OCI-LY7 (cell line): ENCODE results near the gene TIMM50. TPM values are rescaled to one million over a fixed set of nuclear protein-coding genes. Genes with fewer than 3 reads are reported as not detected.
A peak's percentile ranks its signal among the peaks of the same experiment; 100 is the strongest.

Experiments
- BruUV-seq: library from RNA; stranded (reverse); fragments of 400-500 nt; replicated peaks from 2 replicates; lab custom pipeline; 2021; lab: Mats Ljungman, UMichigan
- CTCF ChIA-PET: fragments of 300-600 bp; sonication (Branson Sonifier 250); formaldehyde crosslinking; loops from one replicate; lab custom pipeline; 2022; ENCODE audit warnings: antibody characterized with exemption; ENCODE audit not compliant: unreplicated experiment; lab: Charles Lee
- POLR2A ChIA-PET: fragments of 300-600 bp; sonication (Branson Sonifier 250); formaldehyde crosslinking; loops from one replicate; lab custom pipeline; 2022; ENCODE audit warnings: antibody characterized with exemption; lab: Charles Lee
- DNase-seq: peaks from one replicate; pipeline ENCODE4 v3.0.0-alpha.2; 2015; ENCODE audit warnings: low spot score
- H2AFZ ChIP-seq: fragments of 200-600 bp; sonication (generic), shearing (Covaris generic); 2 replicates; pipeline ENCODE4 v1.6.1; 2014; ENCODE audit warnings: mild to moderate bottlenecking, antibody characterized with exemption, low read length, moderate library complexity
- H3K27ac ChIP-seq: fragments of 200-600 bp; sonication (generic); 2 replicates; pipeline ENCODE4 v1.5.1; 2014; ENCODE audit warnings: mixed run types, low read depth, mild to moderate bottlenecking, moderate library complexity, low read length, inconsistent platforms; ENCODE audit not compliant: poor library complexity, severe bottlenecking
- H3K36me3 ChIP-seq: fragments of 200-600 bp; sonication (generic); 2 replicates; pipeline ENCODE4 v1.6.1; 2014; ENCODE audit warnings: mild to moderate bottlenecking, antibody characterized with exemption, low read length, moderate library complexity, mixed read lengths; ENCODE audit not compliant: insufficient read depth
- H3K4me1 ChIP-seq: fragments of 200-600 bp; sonication (generic); 2 replicates; pipeline ENCODE4 v1.5.1; 2014; ENCODE audit warnings: mild to moderate bottlenecking, low read length; ENCODE audit not compliant: insufficient read depth, poor library complexity, severe bottlenecking
- H3K4me2 ChIP-seq: fragments of 200-600 bp; sonication (generic); 2 replicates; pipeline ENCODE4 v1.6.1; 2014; ENCODE audit warnings: mild to moderate bottlenecking, low read length
- H3K4me3 ChIP-seq: fragments of 200-600 bp; sonication (generic); 2 replicates; pipeline ENCODE4 v1.5.1; 2014; ENCODE audit warnings: mild to moderate bottlenecking, low read depth, low read length; ENCODE audit not compliant: poor library complexity, severe bottlenecking
- H3K79me2 ChIP-seq: fragments of 200-600 bp; sonication (generic); 2 replicates; pipeline ENCODE4 v1.6.1; 2016; ENCODE audit warnings: low read depth, mild to moderate bottlenecking, low read length, moderate library complexity, mixed read lengths; ENCODE audit not compliant: insufficient read depth
- H3K9me2 ChIP-seq: fragments of 200-600 bp; sonication (generic); 2 replicates; pipeline ENCODE4 v1.6.1; 2016; ENCODE audit warnings: mild to moderate bottlenecking, low read length, mixed read lengths; ENCODE audit not compliant: insufficient read depth
- H3K9me3 ChIP-seq: fragments of 200-600 bp; sonication (generic); 2 replicates; pipeline ENCODE4 v1.6.1; 2014; ENCODE audit warnings: mild to moderate bottlenecking, mixed run types, low read length, mixed read lengths
- H4K20me1 ChIP-seq: fragments of 200-600 bp; sonication (generic); 2 replicates; pipeline ENCODE4 v1.6.1; 2014; ENCODE audit warnings: mild to moderate bottlenecking, antibody characterized with exemption, low read length, moderate library complexity, mixed read lengths; ENCODE audit not compliant: insufficient read depth
- EZH2phosphoT487 ChIP-seq: fragments of 200-600 bp; sonication (generic); IDR thresholded peaks from 2 replicates; pipeline ENCODE4 v1.6.1; 2018; ENCODE audit warnings: low read depth, borderline replicate concordance, mild to moderate bottlenecking, mixed run types, antibody characterized with exemption, low read length, moderate library complexity, mixed read lengths
- intact Hi-C: fragments of 100-400 bp; cut with micrococcal nuclease; formaldehyde crosslinking; loops from one replicate; pipeline ENCODE4 v1.10.0; 2022; ENCODE audit not compliant: unreplicated experiment
- total RNA-seq, 2 experiments: library from RNA; depleted of rRNA in 1 of 2; stranded (reverse); fragments of >200 nt in 1 of 2; shearing (Covaris generic) in 1 of 2; gene quantifications; 2 replicates each; pipeline ENCODE4 v1.2.3, GENCODE V29; 2014 to 2022
- TF ChIP-seq, protein P1 (sequence below): fragments of 200-600 bp; sonication (generic); conservative IDR thresholded peaks from 2 replicates; pipeline ENCODE4 v1.5.1; 2014; ENCODE audit warnings: mild to moderate bottlenecking, antibody characterized with exemption, low read length, moderate library complexity, mixed read lengths

Gene TIMM50
- total RNA-seq, 2 experiments from 2014 or later: 93.2 to 98.1 TPM

DNA sequence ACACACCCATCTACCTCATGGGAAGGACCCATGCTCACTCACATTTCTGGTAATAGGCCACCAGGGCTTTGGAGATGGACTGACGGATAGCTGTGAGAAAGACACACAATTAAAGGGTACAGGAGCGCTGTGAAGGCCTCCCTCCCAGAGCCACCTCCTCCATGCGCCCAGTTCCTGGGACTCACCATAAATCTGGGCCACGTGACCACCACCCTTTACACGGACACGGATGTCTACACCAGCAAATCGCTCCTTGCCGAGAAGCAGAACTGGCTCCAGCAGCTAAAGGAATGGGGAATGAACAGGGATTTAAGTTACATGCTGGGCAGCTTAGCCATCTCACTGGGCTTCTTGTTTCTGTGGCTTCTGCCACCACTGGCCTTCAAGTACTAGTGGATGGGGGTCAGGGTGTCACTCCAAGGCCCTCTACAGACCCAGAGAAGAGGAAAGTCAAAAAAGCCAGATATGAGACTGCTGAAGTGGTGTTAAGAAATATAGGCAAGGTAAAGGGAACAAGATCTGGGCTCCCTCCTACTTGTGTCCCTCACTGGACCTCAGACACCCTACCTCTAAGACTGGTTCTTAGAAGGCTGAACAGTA lies 47.1 kb upstream of the TIMM50 start:
- ChIA-PET CTCF (interaction anchor here (0.5 kb wide), 1 partner anchor 503 kb away, joined by 3 read pairs; the partner anchor contains the start of genes MRPS12 and SARS2), POLR2A (interaction anchor here (0.6 kb wide), 1 partner anchor 91 kb away, joined by 3 read pairs; the partner anchor contains the start of gene SAMD4B)
- Histone ChIP-seq H4K20me1 (peaks cover 17% of the 10 kb centered on the region), H3K9me2 (no peaks in the 10 kb centered on the region), H3K4me3 (peak overlapping the region; percentile 97), H3K4me2 (peak overlapping the region; percentile 93), H3K79me2 (peaks cover 36% of the 10 kb centered on the region), H3K9me3 (no peaks in the 10 kb centered on the region), H3K36me3 (peaks cover 54% of the 10 kb centered on the region), H3K4me1 (peaks cover 35% of the 10 kb centered on the region), H2AFZ (no peak overlapping the region), H3K27ac (peak overlapping the region; percentile 78)
- DNase-seq: no peak
- TF ChIP-seq, protein P1, sequence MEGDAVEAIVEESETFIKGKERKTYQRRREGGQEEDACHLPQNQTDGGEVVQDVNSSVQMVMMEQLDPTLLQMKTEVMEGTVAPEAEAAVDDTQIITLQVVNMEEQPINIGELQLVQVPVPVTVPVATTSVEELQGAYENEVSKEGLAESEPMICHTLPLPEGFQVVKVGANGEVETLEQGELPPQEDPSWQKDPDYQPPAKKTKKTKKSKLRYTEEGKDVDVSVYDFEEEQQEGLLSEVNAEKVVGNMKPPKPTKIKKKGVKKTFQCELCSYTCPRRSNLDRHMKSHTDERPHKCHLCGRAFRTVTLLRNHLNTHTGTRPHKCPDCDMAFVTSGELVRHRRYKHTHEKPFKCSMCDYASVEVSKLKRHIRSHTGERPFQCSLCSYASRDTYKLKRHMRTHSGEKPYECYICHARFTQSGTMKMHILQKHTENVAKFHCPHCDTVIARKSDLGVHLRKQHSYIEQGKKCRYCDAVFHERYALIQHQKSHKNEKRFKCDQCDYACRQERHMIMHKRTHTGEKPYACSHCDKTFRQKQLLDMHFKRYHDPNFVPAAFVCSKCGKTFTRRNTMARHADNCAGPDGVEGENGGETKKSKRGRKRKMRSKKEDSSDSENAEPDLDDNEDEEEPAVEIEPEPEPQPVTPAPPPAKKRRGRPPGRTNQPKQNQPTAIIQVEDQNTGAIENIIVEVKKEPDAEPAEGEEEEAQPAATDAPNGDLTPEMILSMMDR: no peak
- no peak for TF ChIP-seq EZH2phosphoT487
- BruUV-seq: no TSS peak
- intact Hi-C loops: no loop called here

DNA sequence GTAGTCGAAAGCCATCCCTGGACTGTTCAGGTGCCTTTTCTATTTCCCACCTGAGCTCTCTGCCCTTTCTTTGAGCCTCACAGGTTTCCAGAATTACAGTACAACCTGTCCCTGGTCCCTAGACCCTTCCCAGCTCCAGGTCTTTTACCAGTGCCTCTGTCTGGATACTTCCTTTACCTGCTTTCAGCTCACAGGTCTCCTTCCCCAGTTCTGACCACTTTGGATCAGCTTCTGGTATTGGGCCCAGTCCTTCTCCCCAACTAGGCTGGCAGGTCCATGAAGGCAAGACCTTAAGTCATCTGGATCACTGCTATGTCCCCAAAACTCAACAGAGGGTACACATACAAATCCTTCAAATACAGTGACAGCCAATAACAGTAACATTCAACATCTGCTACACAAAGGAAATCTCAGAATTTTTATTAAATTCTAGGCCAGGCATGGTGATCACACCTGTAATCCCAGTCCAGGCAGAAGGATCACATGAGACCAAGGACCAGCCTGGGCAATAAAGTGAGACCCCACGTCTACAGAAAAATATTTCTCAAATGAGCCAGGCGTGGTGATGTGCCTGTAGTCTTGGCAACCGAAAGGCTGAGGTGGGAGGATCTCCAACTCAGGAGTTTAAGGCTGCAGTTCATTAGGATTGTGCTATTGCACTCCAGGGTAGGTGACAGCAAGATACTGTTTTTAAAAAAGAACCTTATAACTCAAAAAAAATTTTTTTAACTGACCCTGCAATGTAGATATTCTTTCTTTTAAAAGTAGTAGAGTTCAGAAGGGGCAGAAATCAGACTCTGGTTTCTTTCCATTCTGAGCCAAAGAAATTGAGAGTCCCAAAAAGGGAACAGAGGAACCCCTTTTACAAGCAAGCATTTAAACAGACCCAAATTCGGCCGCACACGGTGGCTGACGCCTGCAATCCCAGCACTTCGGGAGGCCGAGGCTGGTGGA lies 46.2 kb upstream of the TIMM50 start:
- Histone ChIP-seq H3K4me1 (peaks cover 43% of the 10 kb centered on the region), H4K20me1 (peaks cover 17% of the 10 kb centered on the region), H3K27ac (peak overlapping the region; percentile 78), H3K4me2 (peak overlapping the region; percentile 93), H3K9me3 (no peaks in the 10 kb centered on the region), H3K4me3 (peak overlapping the region; percentile 97), H3K79me2 (peaks cover 36% of the 10 kb centered on the region), H2AFZ (no peak overlapping the region), H3K36me3 (peaks cover 54% of the 10 kb centered on the region), H3K9me2 (no peaks in the 10 kb centered on the region)
- POLR2A ChIA-PET: interaction anchor here (1.5 to 1.8 kb wide), 6 partner anchors 7 to 99 kb away, joined by 3 to 15 read pairs (median 8); partner anchors contain the start of genes EID2B, GMFG and SUPT5H
- intact Hi-C loops: no loop called here
- CTCF ChIA-PET: interaction anchor here (0.5 kb wide), 1 partner anchor 504 kb away, joined by 3 read pairs; the partner anchor contains the start of genes MRPS12 and SARS2
- no TSS peak for BruUV-seq
- DNase-seq: peak; percentile 20
- no peak for TF ChIP-seq EZH2phosphoT487
- TF ChIP-seq, protein P1: no peak
